ENCODE measurements around the gene CCDC17. TPM values are rescaled to one million over a fixed set of nuclear protein-coding genes. Genes with fewer than 3 reads are reported as not detected.

CCDC17 gene
- total and polyA plus RNA-seq, 2 donors (not counting 3 experiments of a cell fraction or from before 2014, with no cell fraction given): 1.3 to 3.5 TPM

GRCh38 chr1:45574105-45574626, 49.7 kb downstream of the CCDC17 start:
- TF ChIP-seq MYC (IDR thresholded peaks at IDR 0.05; ENCODE audit: low read depth, low read length): no peak
- TF ChIP-seq POLR2AphosphoS5 (IDR thresholded peaks at IDR 0.05; ENCODE audit: insufficient read depth, low read depth, low read length): no peak
- TF ChIP-seq MAX (IDR thresholded peaks at IDR 0.05; ENCODE audit: insufficient read depth, insufficient read length): no peak
- TF ChIP-seq CTCF (IDR thresholded peaks at IDR 0.05; ENCODE audit: extremely low read depth in 1 of 2, insufficient read depth in 1 of 2, low read depth in 1 of 2, low read length in 2 of 2): no peak
- TF ChIP-seq GATA2 (IDR thresholded peaks at IDR 0.05; ENCODE audit: insufficient read depth, insufficient read length, low read depth, low read length): no peak
- TF ChIP-seq FOS (IDR thresholded peaks at IDR 0.05; ENCODE audit: borderline replicate concordance, insufficient read depth, low read length): no peak
- no peak for TF ChIP-seq JUN (IDR thresholded peaks at IDR 0.05; ENCODE audit: borderline replicate concordance, insufficient read depth, insufficient read length, low read depth)
- no peak for TF ChIP-seq POLR2A (IDR thresholded peaks at IDR 0.05; ENCODE audit: low read depth, low read length)
- TF ChIP-seq EZH2 (IDR thresholded peaks at IDR 0.05; ENCODE audit: borderline replicate concordance, low read depth, low read length, severe bottlenecking): no peak
- CTCF ChIA-PET: interaction anchor here (1.4 kb wide), 1 partner anchor 61 kb away, joined by 4 read pairs; no protein-coding TSS in a partner anchor
- H3K4me2 ChIP-seq (ENCODE audit: insufficient read depth, low read length): no peak overlapping the region
- no peak overlapping the region for H3K4me3 ChIP-seq (replicated peaks in 1 of 3; ENCODE audit: insufficient read depth in 1 of 3, low read depth in 1 of 3, low read length in 3 of 3)
- FAIRE-seq (no peak), DNase-seq (ENCODE audit: low read depth, low spot score) (no peak)
- no peaks in the 10 kb centered on the region for H3K79me2 ChIP-seq (ENCODE audit: control insufficient read depth, insufficient read depth, low read length)
- no peaks in the 10 kb centered on the region for H3K9me3 ChIP-seq (replicated peaks; ENCODE audit: control insufficient read depth, insufficient read depth, low read length)
- no peak overlapping the region for H2AFZ ChIP-seq (ENCODE audit: low read depth, low read length)
- no peaks in the 10 kb centered on the region for H4K20me1 ChIP-seq (replicated peaks; ENCODE audit: control insufficient read depth, extremely low read depth, insufficient read depth, low read length)
- H3K36me3 ChIP-seq (ENCODE audit: control insufficient read depth in 2 of 2, extremely low read depth in 1 of 2, insufficient read depth in 2 of 2, low read length in 2 of 2): peaks cover 0 to 3% of the 10 kb centered on the region in 2 experiments
- intact Hi-C loops (cut with micrococcal nuclease): no loop called here
- H3K4me1 ChIP-seq (ENCODE audit: control insufficient read depth, extremely low read depth, insufficient read depth, low read length): no peaks in the 10 kb centered on the region
- no peak overlapping the region for H3K27ac ChIP-seq (ENCODE audit: insufficient read depth, low read depth, low read length)
- no TSS peak for BruUV-seq (replicated peaks)
- H3K9me1 ChIP-seq (replicated peaks; ENCODE audit: control insufficient read depth, extremely low read depth, insufficient read depth, low read length): no peaks in the 10 kb centered on the region
- dilution Hi-C loops (cut with MboI; ENCODE audit: extremely low pct_ligation_motif_present, low sequenced_read_pairs): no loop called here
- H3K27me3 ChIP-seq (ENCODE audit: control insufficient read depth in 2 of 2, insufficient read depth in 2 of 2, low read length in 2 of 2): no peaks in the 10 kb centered on the region
- POLR2A ChIA-PET: interaction anchor here (0.8 kb wide), 1 partner anchor 9 kb away, joined by 3 read pairs; the partner anchor contains the start of gene NASP
- no peak overlapping the region for H3K9ac ChIP-seq (replicated peaks; ENCODE audit: extremely low read depth, insufficient read depth, low read length)
